OCI-LY1 (cell line): ENCODE data around the gene KRTAP10-4.

Experiments used
- CTCF ChIP-seq: fragments of 200-600 bp; sonication (generic), shearing (Covaris generic); IDR thresholded peaks from 2 replicates; pipeline ENCODE4 v1.5.1; 2017; ENCODE audit warnings: mild to moderate bottlenecking, antibody characterized with exemption, low read length, moderate library complexity, mixed read lengths
- EZH2 ChIP-seq: fragments of 200-600 bp; sonication (generic), shearing (Covaris generic); IDR thresholded peaks from 2 replicates; pipeline ENCODE4 v1.8.0; 2017; ENCODE audit warnings: borderline replicate concordance, mixed run types, mild to moderate bottlenecking, antibody characterized with exemption, low read length, moderate library complexity, mixed read lengths

DNA sequence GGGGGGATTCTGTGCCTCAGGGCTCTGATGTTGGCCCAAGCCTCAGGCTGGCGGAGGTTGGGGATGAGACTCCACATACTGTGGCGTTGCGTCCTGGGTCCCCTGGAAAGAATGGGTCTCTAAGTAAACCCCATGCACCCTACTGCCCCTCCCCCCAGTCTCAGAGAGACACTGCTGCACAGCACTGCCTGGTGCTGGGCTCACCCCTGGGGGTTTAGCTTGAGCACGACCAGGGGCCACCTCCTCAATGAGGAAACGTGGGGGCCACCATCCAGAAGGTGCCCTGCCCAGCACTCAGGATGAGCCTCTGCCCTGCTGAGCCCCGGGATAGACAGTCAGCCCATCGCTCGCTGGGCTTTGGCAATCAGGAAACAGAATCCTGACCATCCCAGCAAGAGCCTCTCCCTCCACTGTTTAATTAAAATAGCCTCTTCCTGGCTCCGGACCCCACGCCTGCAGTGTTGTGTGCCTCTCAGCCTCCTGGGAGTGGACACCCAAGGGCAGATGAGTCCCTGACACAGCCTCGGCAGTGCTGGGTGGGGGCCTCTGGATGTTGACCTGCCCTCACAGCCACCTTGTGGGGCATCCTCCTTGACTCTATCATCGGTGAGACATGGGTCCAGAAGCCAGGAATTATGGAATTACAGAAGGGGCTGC lies 3.5 kb upstream of the KRTAP10-4 start:
- TF ChIP-seq CTCF (no peak), EZH2 (no peak)
